ENCODE results near the gene ELOA2. TPM values are rescaled to one million over a fixed set of nuclear protein-coding genes. Genes with fewer than 3 reads are reported as not detected.
"Not testable (repeated sequence)": the region's sequence is repeated elsewhere in the genome, so short reads cannot be mapped to it uniquely, and the experiment has no call there.

Gene ELOA2
- total RNA-seq, 1 donor from 2014 or later, result not detected

- DNase-seq, result not testable (repeated sequence)
These were observed 12.6 kb downstream of the ELOA2 start for GRCh38 chr18:47022821-47023220.

- DNase-seq, result not testable (repeated sequence)
These were observed 14.7 kb downstream of the ELOA2 start for GRCh38 chr18:47020757-47021156.

- not testable (repeated sequence) for DNase-seq
These were observed 15.6 kb downstream of the ELOA2 start for GRCh38 chr18:47019870-47020269.

Other genes with a start within 250 kb of the ELOA2 start
- gene PIAS2, start 118.1 kb downstream of the ELOA2 start, total RNA-seq, result 37.0 TPM
- gene KATNAL2, start 118.0 kb downstream of the ELOA2 start, total RNA-seq, result 6.3 TPM
- 25.4 TPM for gene HDHD2, start 114.9 kb upstream of the ELOA2 start, total RNA-seq
- gene IER3IP1, start 140.7 kb upstream of the ELOA2 start, total RNA-seq, result 24.7 TPM
- gene SKOR2, start 216.0 kb upstream of the ELOA2 start, total RNA-seq, result not detected

All from skin of body (tissue), 2 donors.